HFF-Myc (cell line): ENCODE results near the gene PIK3R5.
A peak's percentile ranks its signal among the peaks of the same experiment; 100 is the strongest.

Source experiments
- DNase-seq: peaks from one replicate; pipeline ENCODE4 v3.0.0-alpha.2; 2011; ENCODE audit warnings: low read depth; ENCODE audit errors: extremely low read depth
- H3K4me3 ChIP-seq: replicated peaks from 2 replicates; pipeline ENCODE4 v1.5.1; 2011; ENCODE audit warnings: low read depth, mild to moderate bottlenecking, control low read depth, low read length
- TF ChIP-seq, protein P1 (sequence below): IDR thresholded peaks from 2 replicates; pipeline ENCODE4 v1.5.1; 2012; ENCODE audit warnings: mild to moderate bottlenecking, low read depth, low read length, control low read depth; ENCODE audit errors: missing control alignments

The PIK3R5 gene

DNA sequence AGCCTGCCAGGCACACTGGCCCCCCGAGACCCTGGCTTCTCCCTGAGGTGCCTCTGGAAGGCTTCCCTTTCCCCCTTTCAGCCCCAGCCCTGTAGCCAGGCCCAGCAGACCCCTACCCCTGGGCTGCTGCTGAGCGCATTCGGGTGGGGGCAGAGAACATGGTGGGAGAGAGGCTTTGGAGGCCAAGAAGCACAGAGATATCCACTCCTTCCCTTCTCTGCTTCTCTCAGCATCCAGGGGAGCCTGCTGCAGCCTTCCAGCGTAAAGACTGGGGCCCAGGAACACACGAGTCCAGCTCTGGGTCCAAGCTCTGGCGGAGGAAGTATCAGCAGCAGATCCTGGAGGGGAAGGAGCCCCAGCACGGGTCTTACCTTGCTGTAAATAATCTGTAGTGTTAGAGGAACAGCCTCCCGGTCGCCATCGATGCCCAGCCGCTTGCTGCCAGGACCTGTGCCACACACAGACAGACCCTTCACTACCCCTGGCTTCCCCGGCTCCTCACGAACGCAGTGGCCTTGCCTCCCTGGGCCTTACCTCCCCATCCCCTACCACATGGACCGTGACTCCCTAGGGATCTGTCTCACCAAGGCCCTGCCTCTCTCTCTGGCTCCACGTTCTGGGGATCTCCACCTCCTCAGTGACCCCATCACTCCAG, 81.0 kb downstream of the PIK3R5 start:
- TF ChIP-seq, protein P1, sequence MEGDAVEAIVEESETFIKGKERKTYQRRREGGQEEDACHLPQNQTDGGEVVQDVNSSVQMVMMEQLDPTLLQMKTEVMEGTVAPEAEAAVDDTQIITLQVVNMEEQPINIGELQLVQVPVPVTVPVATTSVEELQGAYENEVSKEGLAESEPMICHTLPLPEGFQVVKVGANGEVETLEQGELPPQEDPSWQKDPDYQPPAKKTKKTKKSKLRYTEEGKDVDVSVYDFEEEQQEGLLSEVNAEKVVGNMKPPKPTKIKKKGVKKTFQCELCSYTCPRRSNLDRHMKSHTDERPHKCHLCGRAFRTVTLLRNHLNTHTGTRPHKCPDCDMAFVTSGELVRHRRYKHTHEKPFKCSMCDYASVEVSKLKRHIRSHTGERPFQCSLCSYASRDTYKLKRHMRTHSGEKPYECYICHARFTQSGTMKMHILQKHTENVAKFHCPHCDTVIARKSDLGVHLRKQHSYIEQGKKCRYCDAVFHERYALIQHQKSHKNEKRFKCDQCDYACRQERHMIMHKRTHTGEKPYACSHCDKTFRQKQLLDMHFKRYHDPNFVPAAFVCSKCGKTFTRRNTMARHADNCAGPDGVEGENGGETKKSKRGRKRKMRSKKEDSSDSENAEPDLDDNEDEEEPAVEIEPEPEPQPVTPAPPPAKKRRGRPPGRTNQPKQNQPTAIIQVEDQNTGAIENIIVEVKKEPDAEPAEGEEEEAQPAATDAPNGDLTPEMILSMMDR, result no peak
- H3K4me3 ChIP-seq, result no peak overlapping the region
- DNase-seq, result no peak

DNA sequence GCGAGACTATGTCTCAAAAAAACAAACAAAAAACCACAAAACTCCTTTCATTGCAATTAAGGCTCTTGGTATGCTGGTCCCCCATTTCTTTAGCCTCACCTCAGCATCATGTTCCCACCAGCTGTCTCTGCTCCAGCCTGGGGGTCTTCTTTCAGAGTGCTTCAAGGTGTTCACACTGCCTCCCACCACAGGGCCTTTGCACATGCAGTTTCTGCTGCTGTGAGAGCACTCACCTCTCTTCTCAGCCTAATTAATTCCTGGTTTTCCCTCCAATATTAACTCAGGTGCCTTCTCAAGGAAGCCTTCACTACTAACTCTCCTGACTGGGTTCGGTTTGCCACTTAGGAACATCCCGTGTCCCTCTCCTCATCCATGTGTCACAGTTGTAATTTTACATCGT, 82.2 kb downstream of the PIK3R5 start:
- no peak overlapping the region for H3K4me3 ChIP-seq
- DNase-seq, result no peak
- TF ChIP-seq, protein P1, result no peak

DNA sequence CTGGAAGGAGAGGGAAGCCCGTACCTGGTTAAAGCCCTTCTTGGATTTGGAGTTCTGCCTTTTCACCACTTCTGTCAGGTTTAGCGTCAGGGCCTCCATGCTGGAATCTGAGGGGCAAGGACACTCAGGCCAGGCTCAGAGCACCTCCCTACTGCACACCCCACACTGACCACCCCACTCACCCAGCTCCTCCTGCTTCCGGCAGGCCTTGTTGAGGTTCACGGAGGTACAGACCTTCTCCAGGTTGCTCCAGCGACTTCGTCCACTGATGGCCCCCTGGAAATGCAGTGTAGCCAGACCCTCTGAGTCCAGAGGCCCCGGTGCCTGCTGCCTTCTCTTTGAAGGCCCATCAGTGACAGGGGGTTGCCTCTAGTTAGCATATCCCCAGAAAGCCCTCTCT, 83.9 kb downstream of the PIK3R5 start:
- no peak for DNase-seq
- H3K4me3 ChIP-seq, result no peak overlapping the region
- TF ChIP-seq, protein P1, result no peak

DNA sequence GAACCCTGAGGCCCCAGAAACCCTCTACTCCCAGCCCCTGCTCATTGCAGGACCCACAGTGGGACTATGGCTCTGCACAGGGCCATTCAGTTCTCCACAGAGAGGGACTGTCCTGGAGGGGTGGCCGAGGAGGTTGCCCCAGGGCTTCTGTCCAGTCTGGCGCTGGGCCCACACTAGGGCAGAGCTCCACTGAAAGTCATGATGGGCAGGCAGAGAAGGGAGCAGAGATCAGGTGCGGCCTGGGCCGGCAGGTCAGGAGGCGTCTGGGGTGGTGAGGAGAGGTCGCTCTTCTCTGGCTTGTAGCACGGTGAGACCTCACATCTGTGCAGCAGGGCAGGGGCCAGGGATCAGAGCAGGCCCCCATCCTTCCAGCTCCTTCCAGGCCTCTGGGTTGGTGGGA, 85.0 kb downstream of the PIK3R5 start:
- DNase-seq, result no peak
- no peak overlapping the region for H3K4me3 ChIP-seq
- TF ChIP-seq, protein P1, result no peak

DNA sequence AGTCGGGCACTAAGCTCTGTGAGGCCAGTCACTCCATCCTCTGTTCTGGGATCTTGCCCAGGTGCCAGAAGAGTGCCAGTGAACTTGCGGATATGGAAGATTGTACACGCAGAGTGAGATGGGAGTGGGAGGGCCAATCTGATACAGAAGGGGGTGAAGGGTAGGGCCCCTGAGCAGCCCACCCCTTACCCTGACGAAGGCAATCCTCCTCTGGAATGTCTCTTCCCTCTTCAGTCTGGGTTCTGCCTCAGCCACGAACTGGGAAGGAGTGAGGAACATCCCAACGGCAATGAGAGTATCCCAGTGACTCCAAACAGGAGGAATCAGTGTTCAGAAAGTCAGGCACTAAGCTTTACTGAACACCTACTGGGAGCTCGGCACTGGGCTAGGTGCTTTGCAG, 86.1 kb downstream of the PIK3R5 start:
- TF ChIP-seq, protein P1, result no peak
- no peak for DNase-seq
- H3K4me3 ChIP-seq, result no peak overlapping the region

DNA sequence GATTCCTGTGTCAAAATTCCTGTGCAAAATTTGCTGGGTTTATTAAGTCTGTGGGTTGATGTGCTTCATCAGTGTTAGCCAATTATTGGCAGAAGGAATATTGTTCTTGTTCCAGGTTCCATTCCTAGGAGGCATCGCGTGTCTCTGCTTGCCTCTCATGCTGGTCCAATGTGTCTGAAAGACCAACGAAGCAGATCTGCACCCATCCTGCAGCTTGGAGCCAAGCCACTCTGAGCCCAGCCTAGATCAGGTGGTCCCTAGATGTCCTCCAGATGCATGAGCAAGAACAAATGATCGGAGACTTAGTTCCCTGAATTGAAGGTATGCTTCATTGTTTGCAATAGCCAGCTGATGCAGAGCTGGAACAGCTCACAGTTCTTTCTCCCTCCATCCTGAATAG, 87.5 kb downstream of the PIK3R5 start:
- DNase-seq, result no peak
- TF ChIP-seq, protein P1, result no peak
- no peak overlapping the region for H3K4me3 ChIP-seq

DNA sequence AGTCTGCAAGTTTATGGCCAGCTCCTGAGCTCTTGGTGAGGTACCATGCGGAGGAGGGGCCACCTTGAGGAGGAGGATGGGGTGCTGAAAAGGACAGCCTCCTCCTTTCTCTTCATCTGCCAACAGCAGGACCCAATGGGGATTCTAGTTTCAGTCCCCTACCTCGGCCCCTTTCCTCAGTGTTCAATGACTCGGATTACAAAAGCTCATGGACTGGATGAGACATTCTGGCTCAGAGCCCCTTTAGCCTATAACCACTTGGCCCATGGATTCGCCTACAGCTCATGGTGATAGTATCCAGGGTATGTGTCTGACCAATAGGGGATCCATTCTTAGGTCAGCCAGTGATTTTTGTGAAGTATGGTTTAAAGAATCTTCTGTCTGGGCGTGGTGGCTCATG, 89.5 kb downstream of the PIK3R5 start:
- H3K4me3 ChIP-seq, result no peak overlapping the region
- DNase-seq, result peak; percentile 9
- TF ChIP-seq, protein P1, result no peak
